Measurements from ENCODE around the gene CPT1C.

DNA sequence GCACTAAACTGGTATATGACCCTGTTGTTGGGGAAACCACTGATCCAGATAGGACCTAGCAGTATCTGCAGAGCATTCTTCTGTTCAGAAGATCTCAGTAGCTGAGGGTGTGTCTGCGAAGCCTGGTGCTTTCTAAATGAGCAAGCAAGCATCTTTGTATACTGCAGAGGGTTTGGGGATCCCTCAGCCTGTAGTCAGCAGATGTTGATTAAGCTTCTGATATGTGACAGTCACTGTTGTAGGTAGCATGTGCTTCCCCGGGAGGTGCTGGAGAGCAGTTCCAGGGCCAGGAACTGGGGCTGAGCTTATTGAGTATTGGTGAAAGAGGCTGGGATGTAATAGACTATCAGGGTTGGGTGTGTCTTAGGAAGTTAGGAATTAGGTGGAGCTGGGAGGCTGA lies 47.5 kb upstream of the CPT1C start:
- TF ChIP-seq, protein P1, sequence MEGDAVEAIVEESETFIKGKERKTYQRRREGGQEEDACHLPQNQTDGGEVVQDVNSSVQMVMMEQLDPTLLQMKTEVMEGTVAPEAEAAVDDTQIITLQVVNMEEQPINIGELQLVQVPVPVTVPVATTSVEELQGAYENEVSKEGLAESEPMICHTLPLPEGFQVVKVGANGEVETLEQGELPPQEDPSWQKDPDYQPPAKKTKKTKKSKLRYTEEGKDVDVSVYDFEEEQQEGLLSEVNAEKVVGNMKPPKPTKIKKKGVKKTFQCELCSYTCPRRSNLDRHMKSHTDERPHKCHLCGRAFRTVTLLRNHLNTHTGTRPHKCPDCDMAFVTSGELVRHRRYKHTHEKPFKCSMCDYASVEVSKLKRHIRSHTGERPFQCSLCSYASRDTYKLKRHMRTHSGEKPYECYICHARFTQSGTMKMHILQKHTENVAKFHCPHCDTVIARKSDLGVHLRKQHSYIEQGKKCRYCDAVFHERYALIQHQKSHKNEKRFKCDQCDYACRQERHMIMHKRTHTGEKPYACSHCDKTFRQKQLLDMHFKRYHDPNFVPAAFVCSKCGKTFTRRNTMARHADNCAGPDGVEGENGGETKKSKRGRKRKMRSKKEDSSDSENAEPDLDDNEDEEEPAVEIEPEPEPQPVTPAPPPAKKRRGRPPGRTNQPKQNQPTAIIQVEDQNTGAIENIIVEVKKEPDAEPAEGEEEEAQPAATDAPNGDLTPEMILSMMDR (IDR thresholded peaks at IDR 0.05) = no peak
- TF ChIP-seq POLR2A (IDR thresholded peaks at IDR 0.05) = no peak
- no peak for TF ChIP-seq EP300 (IDR thresholded peaks at IDR 0.05)

Measured in tibial nerve (tissue), 4 donors.